Femur (tissue), 1 donor: ENCODE results near the gene NACC2.

Experiments used
- DNase-seq: peaks from one replicate; pipeline ENCODE4 v3.0.0-alpha.2; 2017

The NACC2 gene

DNA sequence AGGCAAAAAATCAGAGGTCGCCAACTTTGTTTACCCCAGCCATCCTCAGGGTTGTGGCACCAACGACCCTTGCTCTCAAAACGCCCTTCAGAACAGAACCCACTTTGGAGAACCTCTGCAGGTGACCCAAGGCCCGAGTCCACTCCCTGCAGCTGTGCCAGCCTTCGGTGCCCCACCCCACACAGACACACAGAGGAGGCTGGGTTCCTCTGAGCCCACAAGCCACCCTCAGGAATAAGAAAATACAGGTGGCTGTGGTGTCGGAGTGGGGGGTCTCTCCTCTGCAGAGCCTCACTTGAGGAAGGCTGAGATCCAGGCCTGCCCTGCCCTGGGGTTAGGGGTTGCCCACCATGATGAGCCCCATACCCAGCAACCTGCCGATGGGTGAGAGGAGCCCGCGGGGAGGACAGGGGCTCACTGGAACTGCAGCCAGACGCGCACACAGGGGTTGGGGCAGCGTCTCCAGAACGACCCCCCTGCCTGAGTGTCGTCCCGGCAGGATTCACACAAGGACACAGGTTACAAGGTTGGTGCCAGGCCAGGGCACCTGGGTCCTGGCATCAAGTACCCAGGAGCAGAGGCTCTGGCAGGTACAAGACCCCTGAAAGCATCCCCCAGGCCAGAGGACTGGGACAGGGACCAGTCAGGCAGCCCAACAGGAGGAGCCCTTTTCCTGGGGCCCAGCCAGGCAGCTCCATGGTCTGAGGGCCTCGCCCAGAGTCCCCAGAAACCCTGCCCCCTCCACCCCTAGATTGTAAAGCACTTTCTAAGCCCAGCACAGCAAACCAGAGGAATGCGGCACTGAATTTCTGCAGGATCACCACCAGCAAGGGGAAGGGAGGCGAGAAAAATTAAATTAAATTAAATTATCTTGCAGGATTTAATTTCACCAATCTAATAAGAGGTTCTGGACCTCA, 40.0 kb downstream of the NACC2 start:
- DNase-seq: peak; percentile 18

DNA sequence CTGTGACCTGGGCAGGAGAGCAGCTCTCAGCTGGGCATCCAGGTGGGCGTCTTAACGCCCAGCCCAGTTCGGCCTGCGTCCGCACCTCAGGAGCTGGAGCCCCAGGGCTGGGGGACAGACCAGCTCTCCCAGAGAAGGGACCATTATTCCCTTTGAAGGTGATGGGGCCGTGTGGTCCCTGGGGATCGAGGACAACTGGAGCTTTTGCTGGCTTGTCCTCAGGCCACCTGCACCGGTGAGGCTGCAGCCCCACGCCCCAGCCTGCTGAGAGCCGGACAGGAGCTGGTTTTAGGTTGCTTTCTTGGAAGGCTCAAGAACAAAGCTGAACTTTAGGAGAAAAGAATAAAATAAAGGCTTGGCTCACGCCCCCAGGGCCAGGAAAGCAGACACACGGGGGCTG, 40.9 kb downstream of the NACC2 start:
- no peak for DNase-seq

DNA sequence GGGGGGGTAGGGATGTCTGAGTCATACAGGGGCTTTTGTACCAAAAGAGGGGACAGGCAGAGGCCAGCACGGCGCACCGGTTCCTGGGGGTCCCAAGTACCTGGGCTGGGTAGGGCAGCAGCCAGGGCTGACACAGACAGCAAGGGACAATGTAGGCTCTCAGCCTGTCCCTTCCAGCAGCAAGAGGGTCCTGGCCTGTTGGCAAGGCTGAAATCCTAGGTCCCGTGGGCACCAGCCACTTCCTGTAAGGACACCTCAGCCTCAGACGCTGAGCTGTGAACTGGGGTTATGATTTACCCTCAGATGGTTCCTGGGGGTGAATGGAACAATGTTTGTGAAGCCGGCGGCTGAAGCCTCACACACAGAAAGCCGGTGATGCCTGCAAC, 41.3 kb downstream of the NACC2 start:
- DNase-seq: no peak

DNA sequence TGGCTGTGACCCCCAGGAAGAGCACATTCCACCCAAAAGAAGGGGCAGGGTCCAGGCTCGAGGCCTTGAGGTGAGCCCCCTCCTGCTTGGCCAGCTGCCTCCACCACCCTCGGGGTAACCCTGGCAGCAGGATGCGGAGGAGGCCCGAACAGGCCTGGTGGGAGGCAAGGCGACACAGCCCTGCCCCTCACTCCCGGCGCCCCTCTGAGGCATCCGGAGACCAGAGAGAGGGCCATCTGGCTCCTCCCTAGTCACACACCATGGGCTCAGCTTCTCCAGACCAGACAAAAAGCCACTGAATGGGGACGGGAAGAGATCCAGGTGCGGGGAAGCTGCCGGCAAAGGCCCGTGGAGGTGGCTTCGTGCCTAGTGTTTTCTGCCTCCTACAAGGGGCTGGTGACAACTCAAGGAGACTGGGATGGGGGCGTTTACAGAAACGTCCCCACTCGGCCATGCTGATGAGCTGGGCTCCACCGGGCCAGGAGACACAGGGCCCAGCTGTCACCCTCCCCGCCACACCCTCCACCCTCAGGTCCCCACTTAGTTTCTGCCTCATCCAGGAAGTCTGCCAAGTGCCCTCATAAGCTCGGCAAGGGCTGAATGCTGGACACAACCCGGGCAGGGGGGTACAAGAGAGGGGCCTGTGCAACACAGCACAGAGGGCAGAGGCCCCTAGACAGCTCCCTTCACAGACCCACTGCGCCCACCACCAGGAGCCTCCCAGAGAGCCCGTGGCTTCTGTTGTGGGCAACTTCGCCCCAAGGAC, 41.9 kb downstream of the NACC2 start:
- peak; percentile 27 for DNase-seq

DNA sequence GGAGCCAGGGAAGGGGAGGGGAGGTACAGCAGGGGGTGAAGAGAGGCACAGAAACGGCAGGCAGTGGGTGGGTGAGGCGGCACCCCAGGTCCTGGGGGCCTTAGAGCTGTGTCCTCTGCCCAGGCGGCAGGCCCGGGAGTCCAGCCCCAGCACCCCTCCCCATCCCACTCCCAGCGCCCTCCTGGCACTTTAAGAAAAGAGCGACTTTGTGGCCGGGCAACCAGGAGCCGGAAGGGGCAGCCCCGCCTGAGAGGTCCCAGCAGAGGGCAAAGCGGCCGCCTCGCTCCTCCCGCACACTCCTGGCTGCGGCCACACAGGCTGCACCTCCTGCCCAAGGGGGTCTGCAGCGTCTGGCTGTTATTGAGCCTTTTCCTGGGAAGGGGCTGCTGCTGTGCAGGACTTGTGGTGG, 42.6 kb downstream of the NACC2 start:
- peak; percentile 65 for DNase-seq

DNA sequence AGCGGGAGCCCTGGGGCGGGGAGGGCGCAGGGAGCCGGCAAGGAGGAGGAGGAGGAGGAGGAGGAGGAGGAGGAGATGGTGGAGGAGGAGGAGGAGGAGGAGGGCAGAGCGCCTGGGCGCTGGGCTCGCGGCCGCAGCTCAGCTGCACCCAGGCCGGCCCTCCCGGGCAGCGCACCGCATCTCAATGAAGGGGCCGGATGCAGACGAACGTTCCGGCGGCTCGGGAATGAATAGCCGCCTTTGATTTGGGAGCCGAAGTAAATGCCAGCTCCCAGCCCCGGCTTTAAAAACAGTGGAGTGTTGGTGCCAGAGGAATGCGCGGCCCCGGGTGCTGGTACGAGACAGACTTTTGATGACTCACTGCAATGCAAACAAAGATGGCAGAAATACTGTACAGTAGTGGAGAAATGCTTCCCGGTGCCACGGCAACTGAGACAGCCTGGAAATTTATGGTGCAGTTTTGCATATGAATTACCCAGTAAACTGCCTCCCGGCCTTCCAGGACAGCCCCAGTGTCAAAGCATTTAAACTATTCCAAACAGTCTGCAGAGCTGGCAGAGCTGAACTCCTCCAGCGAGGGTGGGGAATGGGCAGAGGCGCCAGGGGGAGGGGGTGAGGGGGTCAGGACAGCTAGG, 43.1 kb downstream of the NACC2 start:
- DNase-seq: peak; percentile 90

DNA sequence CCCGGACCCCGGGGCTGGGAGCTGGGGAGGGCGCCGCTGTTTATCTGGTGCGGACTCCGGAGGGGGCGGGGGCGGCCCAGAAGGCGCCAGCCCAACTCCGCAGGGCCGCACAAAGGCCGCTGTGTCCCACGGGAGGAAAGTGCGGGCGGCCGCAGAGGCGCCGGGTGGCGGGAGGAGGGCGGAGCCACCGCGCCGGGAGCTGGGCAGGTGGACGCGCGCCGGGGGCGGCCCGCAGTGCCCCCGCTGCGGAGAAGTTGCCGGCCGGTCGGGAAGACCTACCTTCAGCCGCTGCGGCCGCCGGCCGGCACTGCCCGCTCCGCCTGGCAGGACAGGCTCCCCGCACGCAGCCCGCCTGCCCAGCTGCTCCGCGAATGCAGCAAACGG, 43.6 kb downstream of the NACC2 start:
- peak; percentile 48 for DNase-seq

DNA sequence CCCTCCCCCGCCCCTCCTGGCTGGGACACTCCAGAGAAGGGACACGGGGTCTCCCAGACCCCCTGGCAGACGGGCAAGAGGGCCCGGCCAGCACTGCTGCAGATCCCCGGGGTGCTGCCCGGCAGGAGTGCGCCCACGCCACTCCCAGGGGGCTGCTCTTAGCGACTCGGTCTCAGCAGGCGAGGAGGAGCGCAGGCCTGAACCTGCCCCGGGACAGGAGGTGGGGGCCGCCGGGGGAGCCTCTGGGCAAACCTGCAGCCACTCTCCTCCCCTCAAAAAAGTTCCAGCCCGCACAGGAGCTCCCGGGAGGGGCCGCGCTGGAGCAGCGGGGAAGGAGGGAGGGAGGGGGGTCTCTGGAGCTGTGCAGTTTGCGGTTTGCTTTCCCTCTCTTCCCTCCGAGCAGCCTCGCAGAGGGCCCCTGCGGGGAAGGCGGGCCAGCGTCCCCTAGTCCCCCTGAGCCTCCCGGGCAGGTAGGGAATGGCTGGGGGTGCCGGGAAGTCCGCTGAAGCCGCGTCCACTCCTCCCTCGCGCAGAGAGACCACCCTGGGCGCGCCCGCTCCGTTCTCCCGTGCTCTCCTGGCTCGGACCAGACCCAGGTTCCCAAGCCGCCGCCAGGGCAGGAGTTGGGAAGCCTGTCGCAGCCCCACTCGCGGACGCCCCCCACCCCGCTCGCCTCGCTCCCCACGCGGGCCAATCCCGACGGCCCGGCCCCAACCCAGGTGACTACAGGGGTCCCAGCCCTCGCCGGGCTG, 44.2 kb downstream of the NACC2 start:
- DNase-seq: peak; percentile 58

DNA sequence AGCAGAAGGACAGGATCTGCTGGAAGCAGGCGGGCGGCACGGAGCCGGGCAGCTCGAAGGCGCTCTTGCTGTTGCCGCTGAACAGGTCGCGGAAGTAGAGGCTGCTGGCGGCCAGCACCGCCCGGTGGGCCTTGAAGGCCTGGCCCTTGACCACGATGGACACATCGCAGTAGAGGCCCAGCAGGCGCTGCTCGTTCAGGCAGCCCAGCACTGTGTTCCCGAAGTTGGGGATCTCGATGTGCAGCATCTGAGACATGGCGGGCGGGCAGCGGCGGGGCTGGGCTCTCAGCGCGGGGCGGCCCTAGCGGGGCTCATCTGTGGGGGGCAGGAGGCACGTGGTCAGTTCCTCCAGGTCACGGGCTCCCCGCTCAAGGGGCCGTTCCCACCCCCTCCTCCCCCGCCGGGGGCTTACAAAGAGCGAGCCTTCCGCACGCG, 44.8 kb downstream of the NACC2 start:
- DNase-seq: peak; percentile 35

DNA sequence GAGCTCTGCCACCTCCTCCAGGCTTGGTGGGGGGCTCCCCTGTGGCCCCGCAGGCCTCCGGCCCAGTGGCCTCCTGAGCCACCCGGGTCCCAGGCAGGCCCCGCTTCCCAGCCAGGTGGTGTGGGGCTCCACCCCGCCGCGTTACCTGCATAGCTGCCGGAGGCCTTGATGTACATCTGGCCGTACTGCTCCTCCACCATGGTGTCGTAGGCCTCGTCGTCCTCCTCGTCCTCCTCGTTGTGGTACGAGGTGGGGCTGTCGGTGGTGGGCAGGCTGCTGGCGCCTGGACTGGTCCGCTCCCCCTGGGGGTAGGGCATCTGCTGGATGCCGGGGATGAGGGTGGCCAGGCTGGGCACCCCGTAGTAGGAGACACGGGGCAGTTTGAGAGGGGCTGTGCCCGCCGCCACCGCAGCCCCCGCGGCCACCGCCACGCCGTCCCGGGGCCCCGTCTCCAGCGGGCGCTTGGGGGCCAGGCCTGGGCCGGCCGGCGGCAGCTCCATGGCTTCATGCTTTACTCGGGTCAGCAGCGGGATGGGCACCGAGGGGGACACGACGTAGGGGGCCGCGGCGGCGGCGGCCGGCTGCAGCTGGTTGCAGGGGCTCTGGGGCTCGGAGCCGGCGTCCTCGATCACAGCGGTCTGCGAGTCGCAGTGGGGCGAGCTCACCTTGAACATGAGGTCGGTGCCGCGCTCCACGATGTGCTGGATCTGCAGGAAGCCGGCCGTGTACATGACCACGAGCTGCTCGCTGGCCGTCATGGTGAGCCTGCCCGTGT, 45.4 kb downstream of the NACC2 start:
- DNase-seq: no peak

DNA sequence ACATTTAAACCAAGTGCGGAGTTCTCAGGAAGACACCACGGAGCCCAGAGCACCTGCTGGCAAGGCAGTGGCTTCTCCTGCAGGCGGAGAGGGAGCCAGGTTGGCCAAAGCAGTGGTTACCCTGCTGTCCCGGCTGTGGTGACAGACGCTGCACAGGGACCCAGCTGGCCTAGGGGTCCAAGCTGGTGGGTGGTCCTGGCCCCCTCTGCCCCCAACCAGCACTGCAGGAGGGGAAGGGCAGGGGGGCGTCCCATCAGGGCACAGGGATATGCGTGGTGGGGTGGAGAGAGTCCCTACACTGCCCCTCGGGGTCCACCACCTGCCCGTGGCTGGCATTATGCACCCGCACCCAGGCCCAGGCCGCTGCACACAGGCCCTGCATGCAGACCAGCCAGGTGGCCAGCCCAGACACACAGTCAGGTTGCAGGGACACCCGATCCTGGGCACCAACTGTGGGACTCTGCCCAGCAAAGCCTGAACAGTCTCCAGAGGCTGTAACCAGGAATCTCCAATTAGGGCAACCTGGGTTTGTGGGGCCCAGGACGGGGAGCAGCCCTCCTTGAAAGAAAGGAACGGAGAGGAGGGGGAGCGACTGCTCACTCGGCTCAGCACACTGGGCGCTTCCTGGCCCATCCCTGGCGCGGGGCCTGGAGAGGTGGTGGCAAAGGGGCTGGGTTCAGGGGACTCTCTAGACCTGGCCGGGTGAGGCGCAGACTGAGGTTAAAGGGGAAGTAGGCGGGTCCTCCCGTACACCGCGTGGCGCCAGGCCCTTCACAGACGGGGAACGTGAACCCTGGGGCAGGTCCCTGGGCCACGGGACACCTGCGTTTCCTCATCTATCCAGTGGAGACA, 46.3 kb downstream of the NACC2 start:
- peak; percentile 28 for DNase-seq

DNA sequence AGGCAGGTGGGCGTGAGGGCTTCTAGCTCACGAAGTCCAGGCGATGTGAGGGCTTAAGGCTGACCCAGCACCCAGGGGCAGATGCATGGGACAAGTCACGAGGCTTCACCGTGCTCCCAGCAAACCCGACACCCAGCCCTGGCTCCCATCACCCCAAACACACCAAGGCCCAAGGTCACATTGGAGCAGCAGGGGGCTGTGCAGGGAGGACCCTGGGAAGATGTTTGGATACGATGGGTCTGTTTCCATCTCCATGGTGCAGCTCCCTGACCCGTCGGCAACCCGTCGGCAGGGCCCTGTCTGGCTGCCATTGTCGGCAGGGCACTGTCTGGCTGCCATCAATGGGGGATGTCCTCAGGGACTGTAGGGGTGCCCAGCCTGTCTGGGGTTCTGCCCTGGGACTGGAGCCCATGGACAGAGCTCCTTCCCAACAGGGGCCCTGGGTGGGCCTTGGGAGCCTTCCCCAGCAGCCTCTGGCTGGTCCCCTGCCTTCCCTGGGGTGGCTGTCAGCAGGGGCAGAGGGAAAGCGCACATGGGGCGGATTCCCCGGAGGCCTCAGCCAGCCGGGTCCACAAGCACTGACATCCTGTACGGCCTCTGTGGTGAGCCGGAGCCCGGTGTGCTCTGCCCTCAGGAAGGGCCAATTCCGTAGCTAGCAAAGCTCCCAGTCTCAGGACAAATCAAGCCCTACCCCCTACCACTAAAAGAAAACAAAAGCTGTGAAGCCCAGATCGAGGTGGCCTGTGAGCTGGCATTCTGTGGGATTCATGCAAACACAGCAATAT, 47.1 kb downstream of the NACC2 start:
- no peak for DNase-seq

DNA sequence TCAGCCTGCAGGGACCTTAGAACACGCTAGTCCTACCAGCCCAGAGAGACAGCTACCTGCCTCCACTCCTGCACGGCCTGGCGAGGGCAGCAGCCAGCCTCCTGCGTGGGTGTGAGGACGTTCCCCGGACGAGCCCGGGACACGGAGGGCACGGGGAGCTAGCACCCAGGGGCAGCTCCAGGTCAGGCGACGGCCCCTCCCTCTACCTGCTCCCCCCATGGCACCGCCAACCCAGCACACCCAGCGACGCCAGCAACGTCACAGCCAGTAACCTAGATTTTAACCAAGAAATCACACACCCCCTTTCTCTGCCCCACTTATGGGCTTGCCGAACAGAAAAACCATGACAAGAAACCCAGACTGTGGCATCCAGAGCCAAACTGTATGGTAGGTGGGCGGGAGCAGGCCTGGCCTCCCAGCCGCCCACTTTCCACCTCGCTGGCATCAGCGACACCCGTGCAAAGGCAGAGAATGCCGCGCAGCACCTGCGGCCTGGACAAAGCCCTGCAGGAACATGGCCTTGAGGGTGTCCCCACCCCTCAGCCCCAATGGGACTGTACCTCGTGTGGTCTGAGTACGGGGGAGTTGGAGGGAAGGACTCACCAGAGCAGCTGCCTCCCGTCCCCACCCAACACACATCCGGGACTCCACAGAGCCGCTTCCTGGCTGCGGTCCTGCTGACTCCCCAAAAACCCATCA, 47.9 kb downstream of the NACC2 start:
- no peak for DNase-seq

DNA sequence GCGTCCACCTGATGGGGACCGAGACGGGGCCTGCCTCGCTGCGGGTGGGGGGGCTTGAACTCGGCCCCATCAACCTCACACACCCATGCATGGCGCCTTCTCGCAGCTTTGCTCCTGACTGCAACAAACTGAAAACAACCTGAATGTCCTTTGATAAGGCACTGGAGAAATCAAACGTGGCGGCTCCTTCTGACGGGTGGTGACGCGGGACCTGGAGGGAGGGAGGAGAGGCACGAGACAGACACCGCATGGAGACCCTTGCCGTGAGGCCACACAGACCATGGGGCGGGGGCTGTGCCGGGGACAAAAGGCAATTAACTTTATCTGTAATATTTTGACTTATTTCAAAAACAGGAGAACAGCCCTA, 48.6 kb downstream of the NACC2 start:
- DNase-seq: no peak

DNA sequence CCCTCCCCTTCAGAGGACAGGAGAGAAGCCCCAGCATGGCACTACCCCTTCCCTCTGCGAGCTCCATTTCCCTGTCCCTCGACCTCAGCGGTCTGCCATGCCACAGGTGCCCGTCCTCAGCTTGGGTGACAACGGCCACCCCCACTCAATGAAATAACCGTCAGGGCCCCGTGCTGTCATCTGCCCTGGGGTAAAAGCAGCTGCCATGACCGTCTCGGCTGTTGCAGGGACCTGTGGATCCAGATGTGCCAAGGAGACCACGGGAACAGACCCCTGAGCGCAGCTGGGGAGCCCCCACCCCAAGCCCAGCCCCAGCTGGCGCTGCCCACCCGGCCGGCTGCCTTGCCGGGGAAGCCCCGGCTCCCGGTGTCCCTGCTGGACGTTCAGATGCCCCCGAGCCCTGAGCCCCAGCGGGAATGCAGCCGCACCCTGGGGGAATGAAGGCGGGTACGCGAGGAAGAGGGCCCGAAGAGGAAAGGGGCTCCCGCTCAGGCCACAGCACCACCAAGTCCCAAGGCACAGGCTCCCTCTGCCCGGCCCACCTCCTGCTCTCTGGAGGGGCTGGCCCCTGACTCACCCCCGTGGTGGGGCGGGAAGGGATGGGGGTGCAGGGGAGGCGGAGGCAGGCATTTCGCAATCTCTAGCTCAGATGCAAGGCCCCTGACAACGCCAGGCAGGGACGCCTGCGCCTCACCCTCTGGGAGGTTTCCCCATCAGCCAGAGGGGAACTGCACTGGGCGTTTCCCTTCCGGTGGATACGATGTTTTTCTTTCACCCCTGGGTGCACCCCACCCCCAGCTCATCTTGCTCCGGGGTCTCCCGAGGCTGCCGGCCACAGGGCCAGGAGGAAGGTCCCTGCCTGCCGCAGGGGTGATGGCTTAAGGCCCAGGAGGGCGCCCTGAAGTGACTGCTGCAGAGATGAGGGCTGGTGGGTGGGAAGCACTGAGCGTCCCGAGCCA, 49.2 kb downstream of the NACC2 start:
- DNase-seq: peak; percentile 57

DNA sequence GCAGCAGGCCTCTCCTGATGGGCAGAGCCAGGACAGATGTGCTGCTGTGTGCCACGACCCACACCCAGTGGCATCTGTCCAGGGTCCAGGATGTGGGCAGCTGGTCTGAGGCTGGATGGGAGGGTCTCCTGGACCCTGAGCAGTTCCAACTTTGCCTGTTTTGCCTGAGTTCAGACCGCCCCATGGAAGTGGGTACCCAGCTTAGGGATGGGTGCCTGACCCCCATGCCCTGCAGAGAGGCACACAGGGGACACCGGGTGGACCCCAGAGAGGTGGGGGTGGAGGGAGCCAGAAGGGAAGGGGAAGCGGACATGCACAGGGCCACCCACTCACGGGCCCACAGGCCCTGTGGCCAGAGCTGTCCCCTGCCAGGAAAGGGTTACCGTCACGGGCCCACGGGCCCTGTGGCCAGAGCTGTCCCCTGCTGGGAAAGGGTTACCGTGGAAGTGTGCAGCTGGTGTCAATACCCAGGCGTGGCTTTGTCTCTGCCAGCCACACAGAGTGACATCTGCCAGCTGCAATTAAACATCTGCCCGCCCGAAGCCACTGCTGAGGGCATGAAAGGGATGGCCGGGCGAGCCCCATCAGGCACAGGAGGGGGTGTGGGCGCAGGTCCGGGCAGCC, 50.0 kb downstream of the NACC2 start:
- peak; percentile 35 for DNase-seq

DNA sequence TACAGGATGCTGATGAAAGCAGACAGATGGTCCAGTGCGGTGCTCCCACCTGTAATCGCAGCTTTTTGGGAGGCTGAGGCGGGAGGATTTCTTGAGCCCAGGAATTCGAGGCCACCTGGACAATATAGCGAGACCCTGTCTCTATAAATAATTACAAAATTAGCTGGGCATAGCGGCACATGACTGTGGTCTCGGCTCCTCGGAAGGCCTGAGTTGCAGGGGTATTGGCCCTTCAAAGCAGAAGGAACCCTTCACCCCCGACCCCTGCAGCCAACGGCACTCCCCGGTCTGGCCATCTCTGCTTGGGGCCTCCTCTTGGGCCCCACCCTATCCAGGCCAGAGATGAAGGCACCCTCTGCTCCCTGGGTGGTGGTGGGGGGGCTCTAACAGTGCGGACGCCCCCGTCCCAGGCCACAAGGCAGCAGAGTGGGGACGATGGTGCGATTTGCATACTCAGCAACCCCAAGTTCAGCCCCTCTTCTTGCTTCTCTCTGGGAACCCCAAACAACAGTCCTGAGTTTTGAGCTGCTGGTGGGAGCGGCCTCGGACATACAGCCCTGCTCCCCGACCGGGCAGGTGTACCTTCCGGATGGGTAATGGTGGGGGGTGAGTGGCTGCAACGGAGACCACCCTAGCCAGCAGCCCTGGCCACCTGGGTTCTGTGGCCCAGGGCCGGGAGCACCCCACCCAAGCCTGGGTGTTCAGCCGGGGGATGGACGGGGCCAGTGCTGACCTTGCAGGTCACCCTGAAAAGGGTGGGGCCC, 50.7 kb downstream of the NACC2 start:
- DNase-seq: no peak
